HG03520 (cell line): ENCODE measurements around the gene AGPAT4.

Source experiments
- ATAC-seq: cut with Tn5 transposase; IDR thresholded peaks from one replicate; pipeline ENCODE4 v1.9.1; 2021; ENCODE audit warnings: mild to moderate bottlenecking, moderate library complexity; ENCODE audit not compliant: unreplicated experiment

The AGPAT4 gene

DNA sequence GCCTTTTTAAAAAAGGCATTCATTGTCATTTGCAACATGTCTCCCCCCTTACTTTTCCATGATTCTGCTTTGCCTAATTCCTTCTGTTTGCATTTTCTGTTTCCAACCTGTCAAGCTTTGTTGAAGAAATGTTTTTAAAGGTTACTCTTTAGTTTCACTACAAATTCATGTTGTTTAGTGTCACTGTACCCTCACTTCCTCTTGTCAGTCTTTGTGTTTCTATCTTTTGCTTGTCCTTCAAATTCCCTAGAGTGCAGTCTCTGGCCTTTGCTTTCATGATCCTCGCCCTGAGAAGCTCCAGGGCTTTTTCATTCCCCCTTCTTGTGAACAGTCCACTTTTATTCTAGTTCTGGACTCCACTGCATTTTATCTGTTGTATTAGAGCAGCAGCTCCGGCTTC, 191.6 kb downstream of the AGPAT4 start:
- ATAC-seq: no peak

DNA sequence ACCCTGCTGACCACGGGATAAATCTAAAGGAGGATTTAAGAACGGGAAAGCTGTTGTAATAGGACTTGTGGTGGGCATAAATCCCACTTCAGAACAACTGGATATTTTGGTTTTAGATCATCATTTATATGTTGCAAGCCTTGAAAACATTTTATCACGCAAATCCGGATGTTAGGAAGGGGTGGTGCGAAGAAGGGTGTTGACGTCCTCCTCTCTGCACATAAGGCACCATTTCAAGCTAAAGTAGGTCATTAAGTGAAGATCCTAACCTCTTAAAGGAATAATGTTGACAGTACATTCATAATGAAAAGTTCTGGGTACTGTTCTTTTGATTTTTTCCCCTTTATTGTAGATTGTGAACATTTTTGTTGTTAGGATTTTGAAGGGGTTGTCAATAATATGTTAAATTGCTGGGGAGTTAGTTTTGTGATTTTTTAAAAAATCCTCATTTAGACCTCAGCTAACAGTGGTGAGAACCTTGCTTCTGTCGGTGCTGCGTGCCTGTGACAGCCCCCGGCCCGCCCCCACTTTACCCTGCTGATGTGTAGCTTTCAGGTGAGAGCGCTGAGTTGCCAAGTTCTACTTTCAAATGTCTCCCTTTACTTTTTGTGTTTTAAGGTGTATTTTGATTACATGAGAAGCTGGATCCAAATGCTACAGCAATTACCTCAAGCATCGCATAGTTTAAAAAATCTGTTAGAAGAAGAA, 193.4 kb downstream of the AGPAT4 start:
- ATAC-seq: no peak
